HL-60 (cell line): ENCODE data around the gene TUBAL3.

Source experiments
- DNase-seq, 2 experiments: peaks; one replicate each; pipeline ENCODE4 v3.0.0-alpha.2; 2010 to 2020; ENCODE audit warnings: low read depth in 1 of 2, low spot score in 1 of 2
- H3K27ac ChIP-seq: fragments of 250-450 bp; sonication (Bioruptor Pico); replicated peaks from 2 replicates; pipeline ENCODE4 v1.5.1; 2020; ENCODE audit warnings: mild to moderate bottlenecking, moderate library complexity
- H3K27me3 ChIP-seq: fragments of 250-450 bp; sonication (Bioruptor Pico); 2 replicates; pipeline ENCODE4 v1.5.1; 2021; ENCODE audit warnings: mild to moderate bottlenecking, moderate library complexity; ENCODE audit not compliant: insufficient read depth, poor library complexity, severe bottlenecking
- H3K4me3 ChIP-seq: replicated peaks from 2 replicates; pipeline ENCODE4 v1.5.1; 2011; ENCODE audit warnings: mild to moderate bottlenecking, control low read depth, low read length; ENCODE audit not compliant: insufficient read depth
- CTCF ChIP-seq: IDR thresholded peaks from one replicate; pipeline ENCODE4 v1.5.1; 2011; ENCODE audit warnings: low read length, control low read depth, inconsistent platforms; ENCODE audit not compliant: insufficient read depth
- GABPA ChIP-seq: IDR thresholded peaks from 2 replicates; pipeline ENCODE4 v1.6.1; 2012; ENCODE audit warnings: low read depth
- POLR2AphosphoS5 ChIP-seq: IDR thresholded peaks from 2 replicates; pipeline ENCODE4 v1.6.1; 2012; ENCODE audit warnings: low read depth
- REST ChIP-seq: IDR thresholded peaks from 2 replicates; pipeline ENCODE4 v1.6.1; 2012; ENCODE audit warnings: low read depth; ENCODE audit not compliant: insufficient replicate concordance
- SPI1 ChIP-seq: IDR thresholded peaks from 2 replicates; pipeline ENCODE4 v1.6.1; 2012; ENCODE audit warnings: low read depth, mild to moderate bottlenecking, borderline replicate concordance

TUBAL3 gene

GRCh38 chr10:5376450-5376849, 28.2 kb downstream of the TUBAL3 start:
- no peak for DNase-seq
- Histone ChIP-seq H3K27ac (no peak overlapping the region), H3K4me3 (no peak overlapping the region), H3K27me3 (no peaks in the 10 kb centered on the region)
- TF ChIP-seq CTCF (no peak), REST (no peak), POLR2AphosphoS5 (no peak), SPI1 (no peak), GABPA (no peak)

- no peak overlapping the region for H3K27ac ChIP-seq
- no peaks in the 10 kb centered on the region for H3K27me3 ChIP-seq
- H3K4me3 ChIP-seq: no peak overlapping the region
- DNase-seq: no peak
- TF ChIP-seq SPI1 (no peak), POLR2AphosphoS5 (no peak), REST (no peak), GABPA (no peak), CTCF (no peak)
Observed at GRCh38 chr10:5373891-5374611, 30.6 kb downstream of the TUBAL3 start.

GRCh38 chr10:5373307-5373706, 31.3 kb downstream of the TUBAL3 start:
- Histone ChIP-seq H3K4me3 (no peak overlapping the region), H3K27ac (no peak overlapping the region), H3K27me3 (no peaks in the 10 kb centered on the region)
- DNase-seq: no peak
- TF ChIP-seq REST (no peak), SPI1 (no peak), CTCF (no peak), GABPA (no peak)
